Upper lobe of left lung (tissue), 4 donors: ENCODE measurements around the gene COL23A1.

Experiments used
- EP300 ChIP-seq, 4 donors: sonication (generic); formaldehyde crosslinking; IDR thresholded peaks; one replicate each; pipeline ENCODE4 v1.5.1; 2017; ENCODE audit warnings: antibody characterized with exemption in 4 of 4, control low read depth in 2 of 4
- POLR2AphosphoS5 ChIP-seq, 2 donors: sonication (generic); formaldehyde crosslinking; IDR thresholded peaks; one replicate each; pipeline ENCODE4 v1.5.1; 2017; ENCODE audit warnings: antibody characterized with exemption in 2 of 2

DNA sequence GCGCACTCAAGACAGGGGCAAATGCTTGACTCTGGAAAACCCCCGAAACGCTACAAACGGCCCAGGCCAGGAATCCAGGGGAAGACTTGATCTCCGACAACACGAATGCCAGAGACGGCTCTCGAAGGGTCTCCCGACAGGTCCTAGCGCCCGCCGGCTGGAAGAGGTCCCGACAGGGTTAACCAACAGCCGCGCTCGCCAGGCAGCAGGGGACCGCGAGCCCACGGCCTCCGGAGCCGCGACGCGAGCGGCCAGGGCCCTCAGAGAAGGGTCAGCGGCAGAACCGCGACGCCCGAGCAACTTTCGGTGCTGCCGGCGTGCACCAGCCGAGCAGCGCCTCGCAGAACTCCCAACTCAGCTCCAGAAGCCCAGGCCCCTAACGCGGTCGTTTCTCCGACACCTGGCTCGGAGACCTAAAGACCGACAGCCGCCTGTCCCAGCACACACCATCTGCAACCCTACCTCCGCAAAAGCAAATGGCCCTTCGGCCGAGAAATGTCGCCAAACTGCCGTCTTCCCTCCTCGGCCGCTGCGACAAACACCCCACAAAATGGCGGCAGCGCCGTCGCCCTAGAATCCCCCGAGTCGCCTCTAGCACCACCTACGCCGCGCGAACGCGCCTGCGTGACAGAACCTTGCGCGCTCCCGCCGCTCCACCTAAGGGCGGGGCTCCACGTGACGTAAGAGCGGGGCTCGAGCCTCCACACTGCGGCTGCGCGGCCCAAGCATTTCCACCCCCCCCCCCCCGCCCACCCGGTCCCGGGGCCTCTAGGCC lies 36.5 kb upstream of the COL23A1 start, which contains the start of gene CLK4:
- no peak for TF ChIP-seq EP300 (IDR thresholded peaks at IDR 0.05)
- peak; percentile 75 to 84 for TF ChIP-seq POLR2AphosphoS5 (IDR thresholded peaks at IDR 0.05)
